Astrocyte of the spinal cord (primary cell): Measurements from ENCODE around the gene CPEB4.

Experiments
- DNase-seq: peaks from one replicate; pipeline ENCODE4 v3.0.0; 2011; ENCODE audit warnings: low read depth, low spot score
- H3K4me3 ChIP-seq: 2 replicates; pipeline ENCODE4 v1.5.1; 2011; ENCODE audit warnings: low read depth, mild to moderate bottlenecking, low read length, moderate library complexity
- in situ Hi-C: cut with HindIII; loops from 2 replicates; pipeline ENCODE4 v1.10.0; 2017; ENCODE audit warnings: low sequenced_read_pairs
- TF ChIP-seq, protein P1 (sequence below): IDR thresholded peaks from 2 replicates; pipeline ENCODE4 v1.5.1; 2012; ENCODE audit warnings: low read depth, mild to moderate bottlenecking, low read length, inconsistent platforms

Gene CPEB4

DNA sequence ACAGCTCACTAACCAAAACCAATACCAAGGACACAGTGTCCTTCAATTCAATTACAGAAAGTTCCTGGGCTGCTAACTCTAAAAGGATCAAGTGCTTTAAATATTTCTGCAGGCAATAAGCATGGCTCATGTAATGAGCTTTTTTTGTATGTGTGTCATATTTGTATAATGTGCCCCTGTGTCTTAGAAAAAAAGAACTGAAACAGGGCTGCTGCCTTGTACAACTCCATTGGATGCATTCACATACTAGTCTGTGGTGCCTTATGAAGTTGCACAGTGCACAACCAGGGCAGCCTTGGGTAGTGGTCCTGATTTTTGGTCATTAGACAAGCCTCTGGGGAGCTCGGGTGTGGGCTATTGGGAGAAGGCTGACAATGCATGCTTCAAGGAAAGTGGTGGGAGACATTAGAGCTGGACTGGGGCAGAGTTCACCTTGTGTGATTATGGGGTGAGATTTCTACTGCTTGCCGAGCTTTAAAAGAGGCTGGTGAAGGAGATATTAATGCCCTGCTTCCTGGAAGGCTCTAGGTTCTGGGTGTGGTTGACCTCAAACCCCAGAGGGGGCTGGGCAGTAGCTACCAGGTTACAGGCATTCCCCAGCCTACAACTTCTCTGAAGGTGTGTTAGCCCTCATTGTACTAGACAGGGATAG, 3.6 kb upstream of the CPEB4 start:
- TF ChIP-seq, protein P1, sequence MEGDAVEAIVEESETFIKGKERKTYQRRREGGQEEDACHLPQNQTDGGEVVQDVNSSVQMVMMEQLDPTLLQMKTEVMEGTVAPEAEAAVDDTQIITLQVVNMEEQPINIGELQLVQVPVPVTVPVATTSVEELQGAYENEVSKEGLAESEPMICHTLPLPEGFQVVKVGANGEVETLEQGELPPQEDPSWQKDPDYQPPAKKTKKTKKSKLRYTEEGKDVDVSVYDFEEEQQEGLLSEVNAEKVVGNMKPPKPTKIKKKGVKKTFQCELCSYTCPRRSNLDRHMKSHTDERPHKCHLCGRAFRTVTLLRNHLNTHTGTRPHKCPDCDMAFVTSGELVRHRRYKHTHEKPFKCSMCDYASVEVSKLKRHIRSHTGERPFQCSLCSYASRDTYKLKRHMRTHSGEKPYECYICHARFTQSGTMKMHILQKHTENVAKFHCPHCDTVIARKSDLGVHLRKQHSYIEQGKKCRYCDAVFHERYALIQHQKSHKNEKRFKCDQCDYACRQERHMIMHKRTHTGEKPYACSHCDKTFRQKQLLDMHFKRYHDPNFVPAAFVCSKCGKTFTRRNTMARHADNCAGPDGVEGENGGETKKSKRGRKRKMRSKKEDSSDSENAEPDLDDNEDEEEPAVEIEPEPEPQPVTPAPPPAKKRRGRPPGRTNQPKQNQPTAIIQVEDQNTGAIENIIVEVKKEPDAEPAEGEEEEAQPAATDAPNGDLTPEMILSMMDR, result no peak
- no peak for DNase-seq
- no peak overlapping the region for H3K4me3 ChIP-seq
- in situ Hi-C loops, result no loop called here

DNA sequence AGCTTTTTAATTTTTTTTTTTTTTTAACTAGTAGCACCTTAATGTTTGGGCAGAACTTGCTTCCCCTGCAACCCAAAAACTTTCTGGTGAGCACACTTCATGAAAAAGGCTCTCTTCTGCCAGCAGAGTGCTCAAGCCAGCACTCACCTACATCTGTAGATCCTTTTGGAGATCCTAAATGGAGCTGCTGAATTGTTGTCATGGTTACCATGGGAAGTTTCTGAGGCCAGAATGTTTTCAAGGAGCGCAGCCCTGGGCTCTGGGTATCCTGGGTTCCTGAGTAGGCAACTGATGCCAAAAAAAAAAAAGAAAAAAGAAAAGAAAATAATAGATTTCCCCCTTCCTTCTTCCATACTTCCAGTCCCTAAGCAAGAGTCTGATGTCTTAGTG, 3.1 kb upstream of the CPEB4 start:
- DNase-seq, result no peak
- TF ChIP-seq, protein P1, result no peak
- in situ Hi-C loops, result no loop called here
- H3K4me3 ChIP-seq, result no peak overlapping the region

DNA sequence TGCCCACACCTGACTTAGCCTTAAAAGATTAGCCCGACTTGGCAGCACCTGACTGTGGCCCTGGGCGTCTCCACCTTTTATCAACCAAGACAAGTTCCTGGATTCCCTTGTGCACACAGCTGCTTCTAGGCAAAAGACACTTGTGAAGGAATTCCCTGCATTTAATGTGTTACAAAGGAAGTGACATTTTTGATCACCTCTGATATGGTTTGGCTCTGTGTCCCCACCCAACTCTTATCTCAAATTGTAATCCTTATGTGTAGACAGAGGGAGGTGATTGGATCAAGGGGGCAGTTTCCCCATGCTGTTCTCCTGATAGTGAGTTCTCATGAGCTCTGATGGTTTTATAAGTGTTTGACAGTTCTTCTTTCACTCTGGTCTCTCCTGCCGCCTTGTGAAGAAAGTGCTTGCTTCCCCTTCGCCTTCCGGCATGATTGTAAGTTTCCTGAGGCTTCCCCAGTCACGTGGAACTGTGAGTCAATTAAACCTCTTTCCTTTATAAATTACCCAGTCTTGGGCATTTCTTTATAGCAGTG, 2.6 kb upstream of the CPEB4 start:
- in situ Hi-C loops, result no loop called here
- DNase-seq, result no peak
- TF ChIP-seq, protein P1, result no peak
- H3K4me3 ChIP-seq, result no peak overlapping the region

DNA sequence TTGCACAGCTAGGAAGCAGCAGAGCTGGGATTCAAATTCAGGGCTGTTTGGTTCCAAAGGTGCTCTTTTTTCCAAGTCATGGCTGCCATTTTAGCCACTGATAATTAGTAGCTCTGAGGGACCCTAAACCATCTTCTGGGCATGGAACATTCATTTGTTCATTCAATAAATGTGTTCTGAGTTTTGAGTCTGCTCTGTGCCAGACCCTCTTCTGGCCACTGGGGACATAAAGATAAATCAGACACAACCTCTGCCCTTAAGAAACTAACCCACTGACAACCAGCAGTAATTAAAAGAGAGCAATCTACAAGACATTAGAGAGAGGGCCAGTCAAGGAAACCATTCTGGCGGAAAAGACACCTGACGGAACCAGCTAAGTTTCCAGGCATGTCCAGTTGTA, 2.0 kb upstream of the CPEB4 start:
- no peak for DNase-seq
- TF ChIP-seq, protein P1, result no peak
- in situ Hi-C loops, result no loop called here

DNA sequence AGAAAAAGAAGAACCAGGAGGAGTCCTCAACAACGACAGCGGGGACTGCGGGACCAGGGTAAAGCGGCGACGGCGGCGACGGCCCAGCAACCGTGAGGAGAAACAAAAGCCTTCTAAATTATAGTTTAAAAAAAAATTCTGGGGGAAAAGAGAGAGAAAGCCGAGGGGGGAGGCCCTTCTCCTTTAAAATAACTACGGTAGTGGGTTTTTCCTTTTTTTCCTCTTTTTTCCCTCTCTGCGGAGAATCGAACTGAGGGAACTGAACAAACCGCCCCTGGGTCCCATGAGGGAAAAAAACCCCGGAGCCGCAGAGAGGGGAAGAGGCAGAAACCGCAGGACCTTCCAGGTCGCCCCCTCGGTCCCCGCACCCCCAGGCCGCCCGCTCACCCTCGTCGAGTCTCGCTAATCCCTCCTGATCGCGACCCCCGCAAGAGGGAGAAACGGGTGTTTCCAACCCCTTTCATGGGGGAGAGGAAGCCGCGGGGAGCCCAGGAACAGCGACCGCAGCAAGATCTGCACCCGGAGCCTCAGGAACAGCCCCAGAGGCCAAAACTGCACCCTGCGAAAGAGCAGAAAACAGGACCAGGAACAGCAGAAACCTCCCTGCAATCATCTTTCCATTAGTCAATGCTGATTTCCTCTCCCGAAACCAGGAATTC, 453 bp downstream of the CPEB4 start:
- H3K4me3 ChIP-seq, result peak overlapping the region; percentile 93
- TF ChIP-seq, protein P1, result no peak
- in situ Hi-C loops, result no loop called here
- DNase-seq, result no peak

More for the DNA sequence above, 2.0 kb upstream of the CPEB4 start:
- no peak overlapping the region for H3K4me3 ChIP-seq

DNA sequence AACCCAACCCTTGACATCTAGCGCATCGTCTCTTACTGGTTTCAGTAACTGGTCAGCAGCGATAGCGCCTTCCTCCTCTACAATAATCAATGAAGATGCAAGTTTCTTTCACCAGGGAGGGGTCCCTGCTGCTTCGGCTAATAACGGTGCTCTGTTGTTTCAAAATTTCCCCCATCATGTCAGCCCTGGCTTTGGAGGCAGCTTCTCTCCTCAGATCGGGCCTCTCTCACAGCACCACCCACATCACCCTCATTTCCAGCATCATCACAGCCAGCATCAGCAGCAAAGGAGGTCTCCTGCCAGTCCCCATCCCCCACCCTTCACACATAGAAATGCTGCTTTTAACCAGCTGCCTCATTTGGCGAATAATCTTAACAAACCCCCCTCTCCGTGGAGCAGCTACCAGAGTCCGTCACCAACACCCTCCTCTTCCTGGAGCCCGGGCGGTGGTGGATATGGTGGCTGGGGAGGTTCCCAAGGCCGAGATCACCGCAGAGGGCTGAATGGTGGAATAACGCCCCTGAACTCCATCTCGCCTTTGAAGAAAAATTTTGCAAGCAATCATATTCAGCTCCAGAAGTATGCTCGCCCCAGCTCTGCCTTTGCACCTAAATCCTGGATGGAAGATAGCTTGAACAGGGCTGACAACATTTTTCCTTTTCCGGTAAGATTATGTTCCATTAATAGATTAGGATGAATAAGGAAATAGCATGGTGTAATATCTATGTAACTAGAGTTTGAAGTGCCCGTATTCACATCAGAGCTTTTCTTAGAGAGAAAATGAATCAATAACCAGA, 2.2 kb downstream of the CPEB4 start:
- TF ChIP-seq, protein P1, result no peak
- DNase-seq, result peak; percentile 29
- peak overlapping the region; percentile 93 for H3K4me3 ChIP-seq

More for the DNA sequence above, 2.2 kb downstream of the CPEB4 start:
- in situ Hi-C loops, result no loop called here
